Pancreas (tissue), 10 donors: ENCODE measurements around the gene TRIP10. TPM values are rescaled to one million over a fixed set of nuclear protein-coding genes. Genes with fewer than 3 reads are reported as not detected.

Experiments used
- ATAC-seq, 4 donors: fragments of 200-7000 bp; cut with Tn5 transposase; one replicate each; pipeline versions ENCODE4 v1.8.0 to v1.9.1; 2020; ENCODE audit warnings: mild to moderate bottlenecking in 4 of 4, moderate library complexity in 4 of 4
- DNase-seq, 6 donors: peaks; one replicate each; pipeline ENCODE4 v3.0.0-alpha.2; 2020
- FAIRE-seq: peaks from 2 replicates; lab custom pipeline; 2012; peaks lifted over from hg19 to GRCh38; lab: Jason Lieb, UNC
- H3K27ac ChIP-seq, 4 donors: fragments of 200-600 bp; sonication (generic); 1 replicate in 3 of 4; 2 replicates in 1 of 4; pipeline versions ENCODE4 v1.5.0 to v1.8.0; 2020
- H3K27me3 ChIP-seq, 4 donors: fragments of 200-600 bp; one replicate each; pipeline ENCODE4 v1.8.0; 2021
- H3K36me3 ChIP-seq, 3 donors: fragments of 200-600 bp; sonication (generic) in 1 of 3; one replicate each; pipeline versions ENCODE4 v1.5.0 to v1.8.0; 2020 to 2021
- H3K4me1 ChIP-seq, 3 donors: fragments of 200-600 bp; one replicate each; pipeline ENCODE4 v1.8.0; 2021
- H3K4me3 ChIP-seq, 4 donors: fragments of 200-600 bp; sonication (generic) in 2 of 4; one replicate each; pipeline versions ENCODE4 v1.5.0 to v1.8.0; 2020 to 2021
- H3K9me3 ChIP-seq, 4 donors: fragments of 200-600 bp; one replicate each; pipeline ENCODE4 v1.8.0; 2021
- WGBS, 2 donors: extraction: QIAGEN DNeasy Blood & Tissue Kit; methylation state at CpG; one replicate each; pipeline ENCODE4 v1.1.7; 2013; 5-methylcytosine and 5-hydroxymethylcytosine counted together
- intact Hi-C, 3 donors: fragments of 100-400 bp; cut with DNase I; formaldehyde crosslinking; loops; one replicate each; pipeline versions ENCODE4 v1.11.1 to v1.14.2; 2022
- polyA plus RNA-seq, 2 donors: library from polyadenylated mRNA; stranded (reverse); fragments of 200-250 nt; gene quantifications; one replicate each; pipeline ENCODE4 v1.2.3, GENCODE V29; 2013
- total RNA-seq, 6 donors: library from RNA; stranded (reverse); fragmentation: NEBNext Ultra II Directional in 4 of 6; extraction: Animal tissue kit (Norgen Biotek cat#: 25700) in 4 of 6; gene quantifications; one replicate each; pipeline versions ENCODE4 v1.2.1 to v1.2.4, GENCODE V29; 2021 to 2023
- TF ChIP-seq, protein P1 (sequence below), 4 donors: fragments of 200-600 bp; sonication (generic) in 3 of 4; IDR thresholded peaks; one replicate each; pipeline versions ENCODE4 v1.5.0 to v1.8.0; 2021; ENCODE audit warnings: antibody characterized with exemption in 4 of 4
- donor health status: healthy with polysubstance abuse.
- donor health status: DM: no; HTN: no; CAD: no; lungs with moderate emphysema.
- donor health status: DM: no; HTN: no; CAD: no.
- donor health status: control.
- donor health status: control.
- donor health status: Bipolar disorder and iron deficiency.
- donor health status: DM: yes; HTN: yes; CAD: no.
- donor health status: DM: no; HTN: no; CAD: no.
- donor health status: DM: no; HTN: no; CAD: no.
- donor health status: DM: yes; HTN: yes; CAD: no.

TRIP10 gene
- total and polyA plus RNA-seq, 8 donors = 16.4 to 102 (median 24.8) TPM

- Histone ChIP-seq H3K4me3 (no peak overlapping the region), H3K9me3 (no peaks in the 10 kb centered on the region), H3K27me3 (no peaks in the 10 kb centered on the region), H3K4me1 (no peaks in the 10 kb centered on the region), H3K27ac (no peak overlapping the region), H3K36me3 (no peaks in the 10 kb centered on the region)
- intact Hi-C loops = no loop called here
- FAIRE-seq (no peak), ATAC-seq (no peak), DNase-seq (no peak)
- TF ChIP-seq, protein P1, sequence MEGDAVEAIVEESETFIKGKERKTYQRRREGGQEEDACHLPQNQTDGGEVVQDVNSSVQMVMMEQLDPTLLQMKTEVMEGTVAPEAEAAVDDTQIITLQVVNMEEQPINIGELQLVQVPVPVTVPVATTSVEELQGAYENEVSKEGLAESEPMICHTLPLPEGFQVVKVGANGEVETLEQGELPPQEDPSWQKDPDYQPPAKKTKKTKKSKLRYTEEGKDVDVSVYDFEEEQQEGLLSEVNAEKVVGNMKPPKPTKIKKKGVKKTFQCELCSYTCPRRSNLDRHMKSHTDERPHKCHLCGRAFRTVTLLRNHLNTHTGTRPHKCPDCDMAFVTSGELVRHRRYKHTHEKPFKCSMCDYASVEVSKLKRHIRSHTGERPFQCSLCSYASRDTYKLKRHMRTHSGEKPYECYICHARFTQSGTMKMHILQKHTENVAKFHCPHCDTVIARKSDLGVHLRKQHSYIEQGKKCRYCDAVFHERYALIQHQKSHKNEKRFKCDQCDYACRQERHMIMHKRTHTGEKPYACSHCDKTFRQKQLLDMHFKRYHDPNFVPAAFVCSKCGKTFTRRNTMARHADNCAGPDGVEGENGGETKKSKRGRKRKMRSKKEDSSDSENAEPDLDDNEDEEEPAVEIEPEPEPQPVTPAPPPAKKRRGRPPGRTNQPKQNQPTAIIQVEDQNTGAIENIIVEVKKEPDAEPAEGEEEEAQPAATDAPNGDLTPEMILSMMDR (IDR thresholded peaks at IDR 0.05) = no peak
- WGBS, 2 donors = 64 to 84% methylated on average over 4 of the region's 4 CpGs
These were observed 38.9 kb downstream of the TRIP10 start for GRCh38 chr19:6778386-6778785.

GRCh38 chr19:6779206-6779605 is 39.7 kb downstream of the TRIP10 start:
- Histone ChIP-seq H3K27ac (no peak overlapping the region), H3K9me3 (no peaks in the 10 kb centered on the region), H3K4me3 (no peak overlapping the region), H3K36me3 (no peaks in the 10 kb centered on the region), H3K4me1 (no peaks in the 10 kb centered on the region), H3K27me3 (no peaks in the 10 kb centered on the region)
- intact Hi-C loops = no loop called here
- DNase-seq (no peak), ATAC-seq (no peak), FAIRE-seq (no peak)
- WGBS, 2 donors = 75 to 80% methylated on average over 4 of the region's 4 CpGs
- TF ChIP-seq, protein P1 (IDR thresholded peaks at IDR 0.05) = no peak

- DNase-seq = no peak
- FAIRE-seq = no peak
- no peaks in the 10 kb centered on the region for H3K4me1 ChIP-seq
- H3K36me3 ChIP-seq = no peaks in the 10 kb centered on the region
- no peaks in the 10 kb centered on the region for H3K9me3 ChIP-seq
- intact Hi-C loops = no loop called here
- TF ChIP-seq, protein P1 (IDR thresholded peaks at IDR 0.05) = no peak
- no peaks in the 10 kb centered on the region for H3K27me3 ChIP-seq
- H3K4me3 ChIP-seq = no peak overlapping the region
- no peak for ATAC-seq
- H3K27ac ChIP-seq = no peak overlapping the region
- 80 to 90% methylated on average over 4 of the region's 4 CpGs for WGBS, 2 donors
These were observed 47.9 kb downstream of the TRIP10 start for GRCh38 chr19:6787393-6787792.

DNA sequence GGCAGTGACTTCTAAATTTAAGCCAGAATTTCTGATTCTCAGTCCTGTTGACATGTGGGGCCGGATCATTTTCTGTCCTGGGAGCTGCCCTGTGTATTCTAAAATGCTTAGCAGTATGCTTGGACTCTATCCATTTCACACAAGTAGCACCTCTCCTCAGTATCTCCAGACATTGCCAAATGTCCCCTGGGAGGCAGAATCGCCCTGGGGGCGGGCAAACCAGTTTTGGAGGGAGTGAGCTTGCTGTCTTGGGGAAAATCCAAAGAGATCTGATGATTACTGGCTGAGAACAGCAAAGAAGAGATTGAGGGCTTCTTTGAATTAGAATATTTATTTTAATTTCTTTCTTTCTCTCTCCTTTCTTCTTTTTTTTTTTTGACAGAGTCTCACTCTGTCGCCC is 49.4 kb downstream of the TRIP10 start:
- no peak for ATAC-seq
- no peak overlapping the region for H3K27ac ChIP-seq
- no peak for DNase-seq
- no peaks in the 10 kb centered on the region for H3K4me1 ChIP-seq
- no peaks in the 10 kb centered on the region for H3K9me3 ChIP-seq
- WGBS, 2 donors = 52 to 65% methylated on average over 4 of the region's 4 CpGs
- H3K4me3 ChIP-seq = no peak overlapping the region
- H3K27me3 ChIP-seq = no peaks in the 10 kb centered on the region
- no peak for FAIRE-seq
- no peaks in the 10 kb centered on the region for H3K36me3 ChIP-seq
- intact Hi-C loops = no loop called here
- TF ChIP-seq, protein P1 (IDR thresholded peaks at IDR 0.05) = no peak

- TF ChIP-seq, protein P1 (IDR thresholded peaks at IDR 0.05) = no peak
- no peaks in the 10 kb centered on the region for H3K27me3 ChIP-seq
- no peak for ATAC-seq
- FAIRE-seq = no peak
- H3K4me3 ChIP-seq = no peak overlapping the region
- H3K9me3 ChIP-seq = no peaks in the 10 kb centered on the region
- H3K4me1 ChIP-seq = no peaks in the 10 kb centered on the region
- WGBS, 2 donors = 34 to 40% methylated on average over 5 of the region's 5 CpGs
- H3K36me3 ChIP-seq = no peaks in the 10 kb centered on the region
- H3K27ac ChIP-seq = no peak overlapping the region
- intact Hi-C loops = no loop called here
- no peak for DNase-seq
These were observed 51.0 kb downstream of the TRIP10 start for GRCh38 chr19:6790194-6791128.
